H9 (cell line): ENCODE data around the gene NFASC. TPM values are rescaled to one million over a fixed set of nuclear protein-coding genes. Genes with fewer than 3 reads are reported as not detected.

Experiments used
- DNase-seq: peaks from one replicate; pipeline ENCODE4 v3.0.0-alpha.2; 2017
- H2AFZ ChIP-seq: one replicate; pipeline ENCODE4 v1.6.1; 2013; ENCODE audit warnings: mild to moderate bottlenecking, low read length, control low read depth, moderate library complexity
- H2AK5ac ChIP-seq: 2 replicates; pipeline ENCODE4 v1.6.1; 2013; ENCODE audit warnings: low read length, control low read depth, mixed read lengths; ENCODE audit not compliant: insufficient read length
- H2BK120ac ChIP-seq: one replicate; pipeline ENCODE4 v1.6.1; 2013; ENCODE audit warnings: low read depth, mild to moderate bottlenecking, low read length, control low read depth, inconsistent platforms; ENCODE audit not compliant: poor library complexity, severe bottlenecking
- H2BK12ac ChIP-seq: 2 replicates; pipeline ENCODE4 v1.6.1; 2013; ENCODE audit warnings: low read length, control low read depth, mixed read lengths, low read depth; ENCODE audit not compliant: insufficient read length
- H2BK15ac ChIP-seq: 2 replicates; pipeline ENCODE4 v1.6.1; 2013; ENCODE audit warnings: low read depth, low read length, control low read depth
- H2BK20ac ChIP-seq: one replicate; pipeline ENCODE4 v1.6.1; 2013; ENCODE audit warnings: low read depth, mild to moderate bottlenecking, low read length, control low read depth, inconsistent platforms; ENCODE audit not compliant: poor library complexity, severe bottlenecking
- H2BK5ac ChIP-seq: 2 replicates; pipeline ENCODE4 v1.6.1; 2013; ENCODE audit warnings: low read length, control low read depth, mixed read lengths; ENCODE audit not compliant: insufficient read length
- H3K14ac ChIP-seq: 2 replicates; pipeline ENCODE4 v1.6.1; 2013; ENCODE audit warnings: low read length, control low read depth; ENCODE audit not compliant: insufficient read depth
- H3K18ac ChIP-seq: 2 replicates; pipeline ENCODE4 v1.6.1; 2013; ENCODE audit warnings: low read depth, mild to moderate bottlenecking, mixed read lengths, low read length, control low read depth; ENCODE audit not compliant: insufficient read length
- H3K23ac ChIP-seq: 2 replicates; pipeline ENCODE4 v1.6.1; 2013; ENCODE audit warnings: low read length, control low read depth, mixed read lengths, low read depth; ENCODE audit not compliant: insufficient read length
- H3K23me2 ChIP-seq: 2 replicates; pipeline ENCODE4 v1.6.1; 2013; ENCODE audit warnings: low read depth, mild to moderate bottlenecking, mixed read lengths, low read length, control low read depth; ENCODE audit not compliant: insufficient read length, poor library complexity, severe bottlenecking
- H3K27ac ChIP-seq: 2 replicates; pipeline ENCODE4 v1.5.1; 2013; ENCODE audit warnings: low read length, control low read depth, mixed read lengths, low read depth; ENCODE audit not compliant: insufficient read length
- H3K27me3 ChIP-seq: 2 replicates; pipeline ENCODE4 v1.6.1; 2013; ENCODE audit warnings: low read length, control low read depth, inconsistent platforms; ENCODE audit not compliant: insufficient read depth
- H3K4ac ChIP-seq: 2 replicates; pipeline ENCODE4 v1.6.1; 2013; ENCODE audit warnings: low read depth, mild to moderate bottlenecking, control low read depth, inconsistent platforms, low read length, moderate library complexity
- H3K4me1 ChIP-seq: 2 replicates; pipeline ENCODE4 v1.6.1; 2013; ENCODE audit warnings: low read length, control low read depth, inconsistent platforms; ENCODE audit not compliant: insufficient read depth
- H3K4me2 ChIP-seq: 2 replicates; pipeline ENCODE4 v1.6.1; 2013; ENCODE audit warnings: low read length, control low read depth, mixed read lengths; ENCODE audit not compliant: insufficient read length, insufficient read depth
- H3K56ac ChIP-seq: 2 replicates; pipeline ENCODE4 v1.6.1; 2013; ENCODE audit warnings: low read depth, mild to moderate bottlenecking, mixed read lengths, low read length, control low read depth; ENCODE audit not compliant: insufficient read length
- H3K79me1 ChIP-seq: 2 replicates; pipeline ENCODE4 v1.6.1; 2013; ENCODE audit warnings: low read depth, mild to moderate bottlenecking, moderate library complexity, low read length, control low read depth, inconsistent platforms; ENCODE audit not compliant: insufficient read depth, poor library complexity, severe bottlenecking
- H3K79me2 ChIP-seq: 2 replicates; pipeline ENCODE4 v1.6.1; 2013; ENCODE audit warnings: low read length, control low read depth, inconsistent platforms; ENCODE audit not compliant: insufficient read depth
- H3K9ac ChIP-seq: 2 replicates; pipeline ENCODE4 v1.6.1; 2013; ENCODE audit warnings: low read length, control low read depth, mixed read lengths; ENCODE audit not compliant: insufficient read length; ENCODE audit errors: extremely low read depth
- H3K9me3 ChIP-seq: one replicate; pipeline ENCODE4 v1.6.1; 2013; ENCODE audit warnings: low read depth, low read length, inconsistent platforms; ENCODE audit not compliant: control insufficient read depth
- H3T11ph ChIP-seq: one replicate; pipeline ENCODE4 v1.6.1; 2013; ENCODE audit warnings: mild to moderate bottlenecking, low read length, control low read depth, inconsistent platforms
- H4K20me1 ChIP-seq: one replicate; pipeline ENCODE4 v1.6.1; 2013; ENCODE audit not compliant: control insufficient read depth, insufficient read length, insufficient read depth
- H4K5ac ChIP-seq: 2 replicates; pipeline ENCODE4 v1.6.1; 2013; ENCODE audit warnings: low read depth, mild to moderate bottlenecking, mixed read lengths, low read length, control low read depth; ENCODE audit not compliant: insufficient read length
- H4K8ac ChIP-seq: replicated peaks from 2 replicates; pipeline ENCODE4 v1.6.1; 2013; ENCODE audit warnings: low read length, control low read depth, mixed read lengths, low read depth; ENCODE audit not compliant: insufficient read length
- H4K91ac ChIP-seq: 2 replicates; pipeline ENCODE4 v1.6.1; 2013; ENCODE audit warnings: low read depth, mild to moderate bottlenecking, moderate library complexity, mixed read lengths, low read length, control low read depth; ENCODE audit not compliant: insufficient read length
- H3K27ac Mint-ChIP-seq, 3 experiments: 2 replicates in 2 of 3; 3 replicates in 1 of 3; pipeline ENCODE4 v1.8.0; 2020 to 2021; ENCODE audit warnings: mixed read lengths in 3 of 3, mild to moderate bottlenecking in 1 of 3, moderate library complexity in 1 of 3
- H3K27me3 Mint-ChIP-seq: 2 replicates; pipeline ENCODE4 v1.8.0; 2021; ENCODE audit warnings: low read depth, mild to moderate bottlenecking, moderate library complexity, mixed read lengths
- H3K36me3 Mint-ChIP-seq, 3 experiments: 2 replicates in 2 of 3; 3 replicates in 1 of 3; pipeline ENCODE4 v1.8.0; 2020 to 2021; ENCODE audit warnings: low read depth in 3 of 3, mixed read lengths in 3 of 3; ENCODE audit not compliant: insufficient read depth in 1 of 3
- H3K4me1 Mint-ChIP-seq, 2 experiments: 2 replicates each; pipeline ENCODE4 v1.8.0; 2020; ENCODE audit warnings: mixed read lengths in 2 of 2
- H3K4me3 Mint-ChIP-seq, 2 experiments: 2 replicates in 1 of 2; 3 replicates in 1 of 2; pipeline ENCODE4 v1.8.0; 2020 to 2021; ENCODE audit warnings: mild to moderate bottlenecking in 2 of 2, mixed read lengths in 2 of 2, moderate library complexity in 1 of 2
- H3K9me3 Mint-ChIP-seq, 2 experiments: 2 replicates in 1 of 2; 3 replicates in 1 of 2; pipeline ENCODE4 v1.8.0; 2020; ENCODE audit warnings: mild to moderate bottlenecking in 2 of 2, mixed read lengths in 2 of 2, moderate library complexity in 1 of 2
- CTCF ChIP-seq: fragments of 200-600 bp; sonication (generic); conservative IDR thresholded peaks from 3 replicates; pipeline ENCODE4 v1.8.0; 2021; ENCODE audit warnings: antibody characterized with exemption, mild to moderate bottlenecking
- WGBS: extraction: QIAGEN DNeasy Blood & Tissue Kit; methylation state at CpG from one replicate; pipeline ENCODE4 v1.1.7; 2013; ENCODE audit warnings: missing lambda C conversion rate, low lambda C conversion rate, mixed read lengths; ENCODE audit not compliant: insufficient read length; ENCODE audit errors: extremely low coverage; 5-methylcytosine and 5-hydroxymethylcytosine counted together
- total RNA-seq: library from RNA; stranded (reverse); gene quantifications from 2 replicates; pipeline ENCODE4 v1.2.1, GENCODE V29; 2021

NFASC gene
- total RNA-seq, 1 experiment from 2014 or later = 5.0 TPM

- H3K79me2 ChIP-seq = no peaks in the 10 kb centered on the region
- H3K23me2 ChIP-seq = no peaks in the 10 kb centered on the region
- H3K9ac ChIP-seq = no peak overlapping the region
- no peak overlapping the region for H2BK5ac ChIP-seq
- no peak overlapping the region for H2AK5ac ChIP-seq
- H3K56ac ChIP-seq = no peak overlapping the region
- no peaks in the 10 kb centered on the region; the same call in 1 of the 2 replicates for H3K4me1 ChIP-seq
- H3K4me1 Mint-ChIP-seq = peaks cover 10 to 12% of the 10 kb centered on the region in 2 experiments
- H3K79me1 ChIP-seq = no peaks in the 10 kb centered on the region
- no peaks in the 10 kb centered on the region for H3K9me3 Mint-ChIP-seq
- H2BK15ac ChIP-seq = no peak overlapping the region
- WGBS = no CpG with 5 or more reads among the region's 5 CpGs
- H3K23ac ChIP-seq = no peak overlapping the region
- no peak overlapping the region for H2BK12ac ChIP-seq
- H2BK120ac ChIP-seq = no peak overlapping the region
- H3K27me3 ChIP-seq = no peaks in the 10 kb centered on the region; the same call in 1 of the 2 replicates
- H3T11ph ChIP-seq = no peak overlapping the region
- no peak overlapping the region for H3K18ac ChIP-seq
- H3K27me3 Mint-ChIP-seq = peaks cover 6% of the 10 kb centered on the region
- DNase-seq = no peak
- H3K4me3 Mint-ChIP-seq = no peak overlapping the region
- no peak overlapping the region for H4K5ac ChIP-seq
- no peak overlapping the region for H3K4ac ChIP-seq
- H3K36me3 Mint-ChIP-seq = peaks cover 0 to 6% (median 0%) of the 10 kb centered on the region in 3 experiments; a peak in 1 of 7 replicates
- H3K27ac Mint-ChIP-seq = no peak overlapping the region
- H3K9me3 ChIP-seq = no peaks in the 10 kb centered on the region
- H3K14ac ChIP-seq = no peak overlapping the region
- H2BK20ac ChIP-seq = no peak overlapping the region
- H4K91ac ChIP-seq = no peak overlapping the region
- H4K20me1 ChIP-seq = no peaks in the 10 kb centered on the region
- no peak for TF ChIP-seq CTCF
- no peak overlapping the region for H3K4me2 ChIP-seq
- H3K27ac ChIP-seq = no peak overlapping the region
- H4K8ac ChIP-seq = no peak overlapping the region
- no peak overlapping the region for H2AFZ ChIP-seq
Measured at GRCh38 chr1:204959374-204959773, 88.7 kb downstream of the NFASC start.
